ENCODE data around the gene PNPLA7.

Gene PNPLA7

DNA sequence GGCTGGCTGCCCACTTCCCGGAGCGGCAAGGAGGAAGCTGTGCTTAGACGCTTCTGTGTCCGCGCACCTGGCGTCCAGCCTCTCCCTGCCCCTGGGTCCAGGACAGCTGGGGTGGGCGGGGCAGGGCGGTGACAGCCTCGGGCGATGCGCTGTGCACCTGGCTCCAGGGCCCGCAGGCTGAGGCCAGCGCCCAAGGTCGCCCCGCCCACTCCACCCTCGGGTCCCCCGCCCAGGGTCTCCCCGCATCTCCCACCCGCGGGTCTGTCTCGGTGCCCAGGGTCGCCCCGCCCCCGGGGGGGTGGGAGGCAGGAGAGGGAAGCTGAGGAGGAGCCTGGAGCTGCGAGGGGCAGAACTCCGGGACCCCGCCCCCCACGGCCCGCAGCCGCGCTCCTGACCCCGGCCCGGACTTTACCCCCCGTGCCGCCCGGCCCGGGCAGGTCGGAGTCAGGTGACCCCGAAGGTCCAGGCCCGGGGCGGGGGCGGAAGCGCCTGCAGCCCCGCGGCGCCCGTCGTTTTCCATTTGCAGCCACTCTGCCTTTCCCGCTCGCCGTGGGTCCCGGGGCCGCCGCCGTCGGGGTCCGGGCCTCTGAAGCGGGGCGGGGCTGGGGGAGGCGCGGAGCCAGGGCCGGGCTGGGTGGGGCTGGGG is 108.8 kb downstream of the PNPLA7 start, which contains the start of gene ENTPD8:
Gene ENTPD8 (minus strand): TSS at position 69 of the 646 bp plus-strand sequence. CDS start 3,072 bp downstream, outside the sequence.
- no peak for DNase-seq (ENCODE audit: extremely low read depth, low read depth)
- TF ChIP-seq, protein P1, sequence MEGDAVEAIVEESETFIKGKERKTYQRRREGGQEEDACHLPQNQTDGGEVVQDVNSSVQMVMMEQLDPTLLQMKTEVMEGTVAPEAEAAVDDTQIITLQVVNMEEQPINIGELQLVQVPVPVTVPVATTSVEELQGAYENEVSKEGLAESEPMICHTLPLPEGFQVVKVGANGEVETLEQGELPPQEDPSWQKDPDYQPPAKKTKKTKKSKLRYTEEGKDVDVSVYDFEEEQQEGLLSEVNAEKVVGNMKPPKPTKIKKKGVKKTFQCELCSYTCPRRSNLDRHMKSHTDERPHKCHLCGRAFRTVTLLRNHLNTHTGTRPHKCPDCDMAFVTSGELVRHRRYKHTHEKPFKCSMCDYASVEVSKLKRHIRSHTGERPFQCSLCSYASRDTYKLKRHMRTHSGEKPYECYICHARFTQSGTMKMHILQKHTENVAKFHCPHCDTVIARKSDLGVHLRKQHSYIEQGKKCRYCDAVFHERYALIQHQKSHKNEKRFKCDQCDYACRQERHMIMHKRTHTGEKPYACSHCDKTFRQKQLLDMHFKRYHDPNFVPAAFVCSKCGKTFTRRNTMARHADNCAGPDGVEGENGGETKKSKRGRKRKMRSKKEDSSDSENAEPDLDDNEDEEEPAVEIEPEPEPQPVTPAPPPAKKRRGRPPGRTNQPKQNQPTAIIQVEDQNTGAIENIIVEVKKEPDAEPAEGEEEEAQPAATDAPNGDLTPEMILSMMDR (IDR thresholded peaks at IDR 0.05; ENCODE audit: low read depth, low read length), result no peak

DNA sequence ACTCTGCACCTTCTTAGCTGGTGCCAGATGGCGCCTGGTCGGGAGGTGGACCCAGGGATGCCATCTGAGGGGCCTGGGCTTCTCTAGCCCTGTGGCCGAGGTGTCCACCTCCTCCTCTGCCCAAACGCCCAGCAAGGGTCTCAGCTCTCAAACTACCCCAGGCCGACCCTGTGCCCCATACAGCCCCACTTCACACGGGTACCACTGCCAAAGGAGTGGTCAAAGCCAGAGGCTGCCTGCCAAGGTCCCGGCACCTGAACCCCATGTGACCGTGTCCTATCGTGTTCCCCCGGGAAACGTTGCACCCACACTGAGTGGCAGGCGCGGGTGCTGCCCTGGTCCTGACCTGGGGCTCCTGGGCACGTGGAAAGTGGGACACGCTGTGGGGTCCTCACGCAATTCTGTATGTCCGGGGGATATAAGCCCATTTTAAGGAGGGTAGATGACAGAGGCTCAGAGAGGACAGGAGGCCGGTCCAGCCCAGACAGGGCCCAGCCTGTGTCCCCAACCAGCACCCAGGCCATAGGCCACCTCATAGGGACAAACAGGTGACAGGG is 111.0 kb downstream of the PNPLA7 start:
- no peak for DNase-seq (ENCODE audit: extremely low read depth, low read depth)
- TF ChIP-seq, protein P1 (IDR thresholded peaks at IDR 0.05; ENCODE audit: low read depth, low read length), result no peak

DNA sequence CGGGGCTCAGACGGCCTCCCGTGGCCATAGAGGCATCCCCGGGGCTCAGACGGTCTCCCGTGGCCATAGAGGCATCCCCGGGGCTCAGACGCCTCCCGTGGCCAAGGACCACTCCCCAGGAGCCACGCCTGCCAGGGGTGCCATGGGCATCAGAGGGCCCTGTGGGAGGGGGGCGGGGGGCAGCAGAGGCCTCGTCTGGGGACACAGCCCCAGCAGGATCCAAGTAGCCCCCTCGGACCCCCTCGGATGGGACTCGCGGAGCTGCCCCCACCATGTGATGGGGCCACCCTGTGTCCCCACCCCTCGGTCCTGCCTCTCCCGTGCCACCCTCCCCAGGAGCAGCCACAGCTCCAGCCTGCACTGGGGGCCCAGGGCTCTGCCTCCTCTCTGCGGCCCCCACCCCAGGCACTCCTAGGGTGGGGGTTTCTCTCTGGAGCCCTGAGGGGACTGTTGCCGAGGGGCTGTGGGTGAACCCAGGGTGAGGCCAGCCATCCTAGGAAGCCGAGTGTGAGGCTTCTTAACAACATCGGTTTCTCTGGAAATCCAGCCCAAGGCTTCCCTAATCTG is 111.5 kb downstream of the PNPLA7 start:
- DNase-seq (ENCODE audit: extremely low read depth, low read depth), result no peak
- TF ChIP-seq, protein P1 (IDR thresholded peaks at IDR 0.05; ENCODE audit: low read depth, low read length), result no peak

DNA sequence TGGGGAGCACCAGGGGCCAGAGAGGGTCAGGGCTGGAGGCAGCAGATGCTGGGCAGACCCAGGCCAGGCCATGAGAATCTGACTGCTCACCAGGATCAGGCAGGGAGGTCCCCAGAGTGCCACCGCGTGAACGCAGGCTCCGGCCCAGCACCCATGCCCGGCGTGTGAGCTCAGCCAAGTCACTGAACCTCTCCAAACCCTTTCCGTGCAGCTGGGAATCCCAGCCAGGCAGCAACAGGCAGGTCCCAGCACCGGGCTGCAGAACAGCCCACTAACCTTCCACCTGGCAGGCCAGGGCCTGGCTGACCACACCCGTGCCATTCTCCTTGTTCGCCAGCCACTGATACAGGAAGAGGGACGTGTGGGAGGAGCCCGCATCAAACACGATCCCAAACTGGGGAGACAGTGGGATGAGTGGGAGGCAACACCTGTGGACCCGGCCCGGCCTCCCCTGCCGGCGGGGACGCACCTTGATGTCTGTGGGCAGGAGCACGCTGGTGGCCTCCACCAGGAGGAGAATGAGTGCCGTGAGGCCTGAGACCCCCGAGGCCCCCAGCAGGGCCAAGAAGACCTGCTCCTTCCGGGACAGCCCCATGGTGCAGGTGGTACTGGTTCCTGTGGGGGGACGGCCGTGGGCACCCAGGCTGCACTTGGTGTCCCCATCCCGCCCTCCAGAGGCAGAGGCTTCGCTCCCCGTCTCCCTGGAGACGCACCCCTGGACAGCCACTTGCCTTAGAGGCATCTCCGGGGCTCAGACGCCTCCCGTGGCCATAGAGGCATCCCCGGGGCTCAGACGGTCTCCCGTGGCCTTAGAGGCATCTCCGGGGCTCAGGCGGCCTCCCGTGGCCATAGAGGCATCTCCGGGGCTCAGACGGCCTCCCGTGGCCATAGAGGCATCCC is 112.3 kb downstream of the PNPLA7 start:
- TF ChIP-seq, protein P1 (IDR thresholded peaks at IDR 0.05; ENCODE audit: low read depth, low read length), result no peak
- DNase-seq (ENCODE audit: extremely low read depth, low read depth), result no peak

GRCh38 chr9:137436761-137437600 is 113.2 kb downstream of the PNPLA7 start:
- TF ChIP-seq, protein P1 (IDR thresholded peaks at IDR 0.05; ENCODE audit: low read depth, low read length), result no peak
- no peak for DNase-seq (ENCODE audit: extremely low read depth, low read depth)

- TF ChIP-seq, protein P1 (IDR thresholded peaks at IDR 0.05; ENCODE audit: low read depth, low read length), result no peak
- DNase-seq (ENCODE audit: extremely low read depth, low read depth), result peak; percentile 30
Observed at GRCh38 chr9:137435980-137436760, 114.0 kb downstream of the PNPLA7 start.

Measured in AG09319 (cell line).